ENCODE data around the gene DLK1. TPM values are rescaled to one million over a fixed set of nuclear protein-coding genes. Genes with fewer than 3 reads are reported as not detected.

The DLK1 gene
- total and polyA plus RNA-seq, 10 donors = 0.17 to 0.79 (median 0.38) TPM; not detected in 7

- intact Hi-C loops (cut with DNase I; ENCODE audit: low total_unique reads) = no loop called here
- 88 to 96% (median 90%) methylated on average over 4 of the region's 4 CpGs for WGBS, 5 donors
- TF ChIP-seq POLR2A (IDR thresholded peaks at IDR 0.05) = no peak
- TF ChIP-seq POLR2AphosphoS5 (IDR thresholded peaks at IDR 0.05) = no peak
- TF ChIP-seq CTCF (IDR thresholded peaks at IDR 0.05 in 8 of 11, conservative IDR thresholded peaks at IDR 0.05 in 3 of 11) = no peak
Measured at GRCh38 chr14:100686858-100687257, 39.8 kb upstream of the DLK1 start.

GRCh38 chr14:100687386-100687785 is 39.3 kb upstream of the DLK1 start:
- 82 to 94% (median 88%) methylated on average over 11 to 12 of the region's 12 CpGs for WGBS, 5 donors
- no peaks in the 10 kb centered on the region for H3K36me3 ChIP-seq
- no peak overlapping the region for H3K4me3 ChIP-seq
- intact Hi-C loops (cut with DNase I; ENCODE audit: low total_unique reads) = no loop called here
- TF ChIP-seq POLR2A (IDR thresholded peaks at IDR 0.05) (no peak), CTCF (IDR thresholded peaks at IDR 0.05 in 8 of 11, conservative IDR thresholded peaks at IDR 0.05 in 3 of 11) (no peak), POLR2AphosphoS5 (IDR thresholded peaks at IDR 0.05) (no peak)
- H3K27ac ChIP-seq = no peak overlapping the region
- no peak for DNase-seq
- H3K4me1 ChIP-seq = peaks cover 0 to 48% (median 22%) of the 10 kb centered on the region in 6 donors
- H3K27me3 ChIP-seq (replicated peaks in 1 of 7) = no peaks in the 10 kb centered on the region
- no peaks in the 10 kb centered on the region for H3K9me3 ChIP-seq

More at GRCh38 chr14:100686858-100687257, 39.8 kb upstream of the DLK1 start:
- no peak overlapping the region for H3K27ac ChIP-seq
- no peaks in the 10 kb centered on the region for H3K27me3 ChIP-seq (replicated peaks in 1 of 7)
- H3K9me3 ChIP-seq = no peaks in the 10 kb centered on the region
- H3K4me3 ChIP-seq = no peak overlapping the region
- no peaks in the 10 kb centered on the region for H3K36me3 ChIP-seq
- DNase-seq = no peak
- peaks cover 0 to 43% (median 21%) of the 10 kb centered on the region in 6 donors for H3K4me1 ChIP-seq

DNA sequence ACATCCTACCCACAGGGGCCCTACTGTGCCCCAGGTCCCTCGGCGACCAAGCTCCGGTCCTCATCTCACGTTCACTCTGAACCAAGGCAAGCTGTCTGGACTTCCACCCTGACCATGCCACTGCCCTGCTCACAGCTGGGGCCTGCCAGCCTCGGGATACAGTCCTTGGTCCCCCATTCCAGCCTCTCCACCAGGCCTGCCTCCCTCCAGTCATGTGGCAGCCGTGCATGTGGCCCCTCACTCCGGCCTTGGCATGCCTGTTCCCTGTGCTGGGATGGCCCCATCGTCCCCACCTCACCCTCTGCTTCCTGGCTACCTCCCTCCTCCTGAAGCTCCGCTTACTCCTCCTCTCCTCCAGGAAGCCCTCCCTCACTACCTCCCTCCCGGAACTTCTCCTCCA is 38.6 kb upstream of the DLK1 start:
- DNase-seq = no peak
- no peak overlapping the region for H3K27ac ChIP-seq
- TF ChIP-seq POLR2AphosphoS5 (IDR thresholded peaks at IDR 0.05) = no peak
- no peak for TF ChIP-seq CTCF (IDR thresholded peaks at IDR 0.05 in 8 of 11, conservative IDR thresholded peaks at IDR 0.05 in 3 of 11)
- TF ChIP-seq POLR2A (IDR thresholded peaks at IDR 0.05) = no peak
- intact Hi-C loops (cut with DNase I; ENCODE audit: low total_unique reads) = no loop called here
- 71 to 83% (median 72%) methylated on average over 10 of the region's 10 CpGs for WGBS, 5 donors
- H3K4me1 ChIP-seq = peaks cover 0 to 52% (median 23%) of the 10 kb centered on the region in 6 donors
- peaks cover 0 to 6% (median 0%) of the 10 kb centered on the region in 7 donors for H3K27me3 ChIP-seq (replicated peaks in 1 of 7)
- no peaks in the 10 kb centered on the region for H3K9me3 ChIP-seq
- no peak overlapping the region for H3K4me3 ChIP-seq
- H3K36me3 ChIP-seq = no peaks in the 10 kb centered on the region

DNA sequence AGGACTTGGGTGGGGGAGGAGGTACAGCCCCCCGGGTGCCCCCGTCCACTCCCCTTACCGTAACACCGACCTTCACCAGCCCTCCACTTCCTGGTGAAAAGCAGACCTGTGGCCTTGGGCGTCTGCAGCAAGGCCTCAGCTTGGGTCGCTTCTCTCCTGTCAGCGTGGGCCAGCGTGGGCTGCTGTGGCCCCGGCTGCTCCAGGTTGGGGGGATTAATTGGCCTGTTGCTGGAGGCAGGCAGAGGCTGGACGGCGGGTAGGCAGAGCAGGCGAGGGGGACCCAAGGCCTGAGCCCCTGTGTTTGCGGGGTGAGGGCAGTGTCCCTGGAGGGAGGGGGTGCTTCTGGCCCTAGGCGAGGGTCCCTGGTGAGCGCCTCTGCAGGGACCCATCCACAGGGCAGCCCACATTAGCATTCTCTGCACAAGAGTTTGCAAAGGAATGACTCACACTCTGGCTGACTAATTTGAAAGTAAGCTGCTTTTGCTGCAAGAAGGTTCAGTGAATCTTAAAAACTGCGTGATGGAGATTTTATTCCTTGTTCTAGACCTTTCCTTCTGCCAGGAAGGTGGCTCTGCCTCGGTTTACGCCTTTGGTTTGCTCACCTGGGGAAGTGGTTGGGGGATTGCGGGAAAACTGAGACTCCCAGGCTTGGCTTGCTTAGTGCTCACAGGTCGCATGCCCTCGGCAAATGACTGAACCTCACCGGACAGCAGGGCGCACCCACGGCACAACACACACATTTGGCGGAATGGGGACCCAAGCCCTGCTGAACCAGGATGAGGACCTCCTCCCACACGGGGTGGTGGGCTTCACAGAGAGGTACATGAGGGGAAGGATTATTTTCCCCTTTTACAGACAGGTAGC is 37.9 kb upstream of the DLK1 start:
- no peaks in the 10 kb centered on the region for H3K36me3 ChIP-seq
- intact Hi-C loops (cut with DNase I; ENCODE audit: low total_unique reads) = no loop called here
- peaks cover 0 to 7% (median 0%) of the 10 kb centered on the region in 7 donors for H3K27me3 ChIP-seq (replicated peaks in 1 of 7)
- H3K4me3 ChIP-seq = no peak overlapping the region
- no peak for DNase-seq
- no peak overlapping the region for H3K27ac ChIP-seq
- H3K4me1 ChIP-seq = peaks cover 0 to 52% (median 18%) of the 10 kb centered on the region in 6 donors
- WGBS, 5 donors = 76 to 89% (median 84%) methylated on average over 17 to 26 of the region's 26 CpGs
- H3K9me3 ChIP-seq = no peaks in the 10 kb centered on the region
- TF ChIP-seq CTCF (IDR thresholded peaks at IDR 0.05 in 8 of 11, conservative IDR thresholded peaks at IDR 0.05 in 3 of 11) (no peak), POLR2A (IDR thresholded peaks at IDR 0.05) (no peak), POLR2AphosphoS5 (IDR thresholded peaks at IDR 0.05) (peak in 2 of 3 donors; percentile 11 to 41)

Data from spleen (tissue), 11 donors.